HFF-Myc (cell line): ENCODE data around the gene ANXA11.

Source experiments
- DNase-seq: peaks from one replicate; pipeline ENCODE4 v3.0.0-alpha.2; 2011; ENCODE audit warnings: low read depth; ENCODE audit errors: extremely low read depth
- H3K4me3 ChIP-seq: replicated peaks from 2 replicates; pipeline ENCODE4 v1.5.1; 2011; ENCODE audit warnings: low read depth, mild to moderate bottlenecking, control low read depth, low read length
- TF ChIP-seq, protein P1 (sequence below): IDR thresholded peaks from 2 replicates; pipeline ENCODE4 v1.5.1; 2012; ENCODE audit warnings: mild to moderate bottlenecking, low read depth, low read length, control low read depth; ENCODE audit errors: missing control alignments

Gene ANXA11

DNA sequence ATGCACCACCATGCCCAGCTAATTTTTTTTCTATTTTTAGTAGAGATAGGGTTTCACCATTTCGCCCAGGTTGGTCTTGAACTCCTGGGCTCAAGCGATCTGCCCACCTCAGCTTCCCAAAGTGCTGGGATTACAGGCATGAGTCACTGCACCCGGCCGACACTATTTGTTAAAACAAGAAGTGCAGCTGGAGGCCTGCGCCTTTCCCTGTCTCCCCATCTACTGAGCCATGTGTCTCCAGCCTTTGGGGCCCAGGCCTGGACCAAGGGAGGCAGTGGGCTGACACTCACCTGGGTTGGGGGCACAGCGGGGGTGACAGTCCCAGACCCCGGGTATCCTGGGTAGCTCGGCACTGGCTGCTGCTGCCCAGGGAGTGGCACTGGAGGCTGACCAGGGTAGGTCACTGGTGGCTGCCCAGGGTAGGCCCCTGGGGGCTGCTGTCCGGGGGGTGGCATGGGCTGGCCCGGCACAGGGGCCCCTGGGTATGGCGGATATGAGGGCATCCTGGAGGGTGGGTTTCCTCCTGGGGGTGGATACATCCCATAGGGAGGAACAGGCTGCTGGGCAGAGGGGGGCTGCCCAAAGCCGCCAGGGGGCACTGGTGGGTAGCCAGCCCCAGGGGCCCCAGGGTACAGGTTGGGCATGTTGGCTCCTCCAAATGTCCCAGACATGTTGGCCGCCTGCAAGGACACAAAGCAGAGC lies 36.5 kb downstream of the ANXA11 start:
- TF ChIP-seq, protein P1, sequence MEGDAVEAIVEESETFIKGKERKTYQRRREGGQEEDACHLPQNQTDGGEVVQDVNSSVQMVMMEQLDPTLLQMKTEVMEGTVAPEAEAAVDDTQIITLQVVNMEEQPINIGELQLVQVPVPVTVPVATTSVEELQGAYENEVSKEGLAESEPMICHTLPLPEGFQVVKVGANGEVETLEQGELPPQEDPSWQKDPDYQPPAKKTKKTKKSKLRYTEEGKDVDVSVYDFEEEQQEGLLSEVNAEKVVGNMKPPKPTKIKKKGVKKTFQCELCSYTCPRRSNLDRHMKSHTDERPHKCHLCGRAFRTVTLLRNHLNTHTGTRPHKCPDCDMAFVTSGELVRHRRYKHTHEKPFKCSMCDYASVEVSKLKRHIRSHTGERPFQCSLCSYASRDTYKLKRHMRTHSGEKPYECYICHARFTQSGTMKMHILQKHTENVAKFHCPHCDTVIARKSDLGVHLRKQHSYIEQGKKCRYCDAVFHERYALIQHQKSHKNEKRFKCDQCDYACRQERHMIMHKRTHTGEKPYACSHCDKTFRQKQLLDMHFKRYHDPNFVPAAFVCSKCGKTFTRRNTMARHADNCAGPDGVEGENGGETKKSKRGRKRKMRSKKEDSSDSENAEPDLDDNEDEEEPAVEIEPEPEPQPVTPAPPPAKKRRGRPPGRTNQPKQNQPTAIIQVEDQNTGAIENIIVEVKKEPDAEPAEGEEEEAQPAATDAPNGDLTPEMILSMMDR: peak; percentile 39

GRCh38 chr10:80168162-80168511 lies 37.2 kb downstream of the ANXA11 start:
- no peak for DNase-seq
- H3K4me3 ChIP-seq: no peak overlapping the region
- TF ChIP-seq, protein P1: no peak

More for the DNA sequence above, 36.5 kb downstream of the ANXA11 start:
- no peak overlapping the region for H3K4me3 ChIP-seq
- DNase-seq: no peak

GRCh38 chr10:80167471-80168161 lies 37.7 kb downstream of the ANXA11 start:
- H3K4me3 ChIP-seq: no peak overlapping the region
- TF ChIP-seq, protein P1: no peak
- DNase-seq: no peak

GRCh38 chr10:80166581-80167470 lies 38.5 kb downstream of the ANXA11 start:
- DNase-seq: no peak
- no peak overlapping the region for H3K4me3 ChIP-seq
- TF ChIP-seq, protein P1: no peak

DNA sequence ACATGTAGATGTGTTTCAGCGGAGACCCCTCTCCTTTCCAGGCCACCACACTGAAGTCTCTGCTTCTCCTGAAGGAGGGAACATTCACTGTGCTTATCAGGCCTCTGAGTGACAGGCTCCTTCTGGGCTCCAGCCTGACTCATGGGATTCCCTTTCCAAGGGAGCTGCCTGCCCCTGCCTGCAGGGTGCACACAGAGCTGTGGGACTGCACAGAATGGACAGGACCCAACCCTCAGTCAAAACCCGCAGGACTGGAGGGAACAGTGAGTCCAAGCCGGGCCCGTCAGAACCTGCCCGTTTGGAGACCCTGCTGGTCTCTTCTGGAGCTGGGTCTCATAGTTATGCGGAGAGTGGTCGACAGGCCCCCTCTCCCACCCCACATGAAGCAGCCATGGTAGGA lies 40.2 kb downstream of the ANXA11 start:
- TF ChIP-seq, protein P1: no peak
- no peak for DNase-seq
- H3K4me3 ChIP-seq: no peak overlapping the region

- TF ChIP-seq, protein P1: no peak
- H3K4me3 ChIP-seq: no peak overlapping the region
- DNase-seq: no peak
Measured at GRCh38 chr10:80164596-80164995, 40.7 kb downstream of the ANXA11 start.
